Glutamatergic neuron (in vitro differentiated cells): ENCODE data around the gene RHOJ. TPM values are rescaled to one million over a fixed set of nuclear protein-coding genes. Genes with fewer than 3 reads are reported as not detected.
"Not testable (repeated sequence)": the region's sequence is repeated elsewhere in the genome, so short reads cannot be mapped to it uniquely, and the experiment has no call there.

ENCODE experiments used
- DNase-seq: peaks from one replicate; pipeline ENCODE4 v3.0.0; 2022
- H3K27ac Mint-ChIP-seq: one replicate; pipeline ENCODE4 v1.8.0; 2020; ENCODE audit warnings: mild to moderate bottlenecking, mixed read lengths, inconsistent platforms; ENCODE audit not compliant: unreplicated experiment
- H3K27me3 Mint-ChIP-seq: one replicate; pipeline ENCODE4 v1.8.0; 2020; ENCODE audit warnings: mild to moderate bottlenecking, moderate library complexity, mixed read lengths, inconsistent platforms; ENCODE audit not compliant: unreplicated experiment
- H3K36me3 Mint-ChIP-seq: one replicate; pipeline ENCODE4 v1.8.0; 2020; ENCODE audit warnings: mild to moderate bottlenecking, mixed read lengths, inconsistent platforms; ENCODE audit not compliant: unreplicated experiment
- H3K4me1 Mint-ChIP-seq: one replicate; pipeline ENCODE4 v1.8.0; 2020; ENCODE audit warnings: mild to moderate bottlenecking, low read depth, mixed read lengths, inconsistent platforms; ENCODE audit not compliant: unreplicated experiment
- H3K4me3 Mint-ChIP-seq: one replicate; pipeline ENCODE4 v1.8.0; 2020; ENCODE audit warnings: mild to moderate bottlenecking, mixed read lengths, inconsistent platforms; ENCODE audit not compliant: unreplicated experiment
- H3K9me3 Mint-ChIP-seq: one replicate; pipeline ENCODE4 v1.8.0; 2020; ENCODE audit warnings: mild to moderate bottlenecking, moderate library complexity, mixed read lengths, inconsistent platforms; ENCODE audit not compliant: unreplicated experiment
- total RNA-seq: library from RNA; stranded (reverse); fragmentation: NEBNext Ultra II Directional; extraction: Animal tissue kit (Norgen Biotek cat#: 25700); gene quantifications from one replicate; pipeline ENCODE4 v1.2.1, GENCODE V29; 2021; ENCODE audit not compliant: unreplicated experiment
- TF ChIP-seq, protein P1 (sequence below): fragments of 200-600 bp; sonication (generic); IDR thresholded peaks from one replicate; pipeline ENCODE4 v1.5.0; 2021; ENCODE audit not compliant: partially characterized antibody, unreplicated experiment

The RHOJ gene
- total RNA-seq, 1 donor from 2014 or later, result not detected

DNA sequence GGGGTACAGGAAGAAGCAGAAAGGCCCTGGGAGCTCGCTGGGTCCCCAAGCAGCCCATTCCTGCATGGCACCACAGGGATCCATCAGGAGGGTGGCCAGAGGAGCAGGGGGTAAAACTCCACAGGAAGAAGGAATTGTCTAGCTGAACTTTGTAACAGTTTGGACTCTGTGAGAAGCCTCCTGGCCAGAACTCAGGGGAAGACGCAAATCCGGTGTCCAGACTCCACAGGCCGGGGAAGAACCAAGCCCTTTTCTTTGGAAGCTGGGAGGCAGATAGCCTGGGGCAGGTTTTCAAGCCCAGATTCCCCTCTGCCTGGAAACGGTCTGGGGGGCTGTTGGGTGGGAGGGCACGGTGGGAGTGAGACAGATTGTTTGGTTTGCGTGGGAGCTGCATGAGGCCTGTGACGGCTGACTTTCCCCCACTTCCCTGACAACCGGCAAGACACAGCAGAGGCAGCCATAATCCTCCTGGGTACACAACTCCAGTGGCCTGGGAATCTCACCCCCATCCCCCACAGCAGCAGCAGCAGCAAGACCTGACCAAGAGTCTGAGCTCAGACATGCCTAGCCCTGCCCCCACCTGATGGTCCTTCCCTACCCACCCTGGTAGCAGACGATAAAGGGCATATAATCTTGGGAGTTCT, 97.8 kb downstream of the RHOJ start:
- no peaks in the 10 kb centered on the region for H3K9me3 Mint-ChIP-seq
- no peak overlapping the region for H3K27ac Mint-ChIP-seq
- no peaks in the 10 kb centered on the region for H3K36me3 Mint-ChIP-seq
- TF ChIP-seq, protein P1, sequence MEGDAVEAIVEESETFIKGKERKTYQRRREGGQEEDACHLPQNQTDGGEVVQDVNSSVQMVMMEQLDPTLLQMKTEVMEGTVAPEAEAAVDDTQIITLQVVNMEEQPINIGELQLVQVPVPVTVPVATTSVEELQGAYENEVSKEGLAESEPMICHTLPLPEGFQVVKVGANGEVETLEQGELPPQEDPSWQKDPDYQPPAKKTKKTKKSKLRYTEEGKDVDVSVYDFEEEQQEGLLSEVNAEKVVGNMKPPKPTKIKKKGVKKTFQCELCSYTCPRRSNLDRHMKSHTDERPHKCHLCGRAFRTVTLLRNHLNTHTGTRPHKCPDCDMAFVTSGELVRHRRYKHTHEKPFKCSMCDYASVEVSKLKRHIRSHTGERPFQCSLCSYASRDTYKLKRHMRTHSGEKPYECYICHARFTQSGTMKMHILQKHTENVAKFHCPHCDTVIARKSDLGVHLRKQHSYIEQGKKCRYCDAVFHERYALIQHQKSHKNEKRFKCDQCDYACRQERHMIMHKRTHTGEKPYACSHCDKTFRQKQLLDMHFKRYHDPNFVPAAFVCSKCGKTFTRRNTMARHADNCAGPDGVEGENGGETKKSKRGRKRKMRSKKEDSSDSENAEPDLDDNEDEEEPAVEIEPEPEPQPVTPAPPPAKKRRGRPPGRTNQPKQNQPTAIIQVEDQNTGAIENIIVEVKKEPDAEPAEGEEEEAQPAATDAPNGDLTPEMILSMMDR, result no peak
- H3K27me3 Mint-ChIP-seq, result peaks cover 2% of the 10 kb centered on the region
- no peak overlapping the region for H3K4me3 Mint-ChIP-seq
- H3K4me1 Mint-ChIP-seq, result no peaks in the 10 kb centered on the region
- no peak for DNase-seq

DNA sequence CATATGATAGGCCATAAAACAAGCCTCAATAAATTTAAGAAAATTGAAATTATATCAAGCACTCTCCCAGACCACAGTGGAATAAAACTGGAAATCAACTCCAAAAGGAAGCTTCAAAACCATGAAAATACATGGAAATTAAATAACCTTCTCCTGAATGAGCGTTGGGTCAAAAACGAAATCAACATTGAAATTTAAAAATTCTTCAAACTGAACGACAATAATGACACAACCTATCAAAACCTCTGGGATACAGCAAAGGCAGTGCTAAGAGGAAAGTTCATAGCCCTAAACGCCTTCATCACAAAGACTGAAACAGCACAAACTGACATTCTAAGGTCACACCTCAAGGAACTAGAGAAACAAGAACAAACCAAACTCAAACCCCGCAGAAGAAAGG, 100.2 kb downstream of the RHOJ start:
- H3K4me1 Mint-ChIP-seq, H3K27me3 Mint-ChIP-seq, H3K4me3 Mint-ChIP-seq, H3K36me3 Mint-ChIP-seq, DNase-seq, H3K27ac Mint-ChIP-seq, H3K9me3 Mint-ChIP-seq: not testable (repeated sequence)

DNA sequence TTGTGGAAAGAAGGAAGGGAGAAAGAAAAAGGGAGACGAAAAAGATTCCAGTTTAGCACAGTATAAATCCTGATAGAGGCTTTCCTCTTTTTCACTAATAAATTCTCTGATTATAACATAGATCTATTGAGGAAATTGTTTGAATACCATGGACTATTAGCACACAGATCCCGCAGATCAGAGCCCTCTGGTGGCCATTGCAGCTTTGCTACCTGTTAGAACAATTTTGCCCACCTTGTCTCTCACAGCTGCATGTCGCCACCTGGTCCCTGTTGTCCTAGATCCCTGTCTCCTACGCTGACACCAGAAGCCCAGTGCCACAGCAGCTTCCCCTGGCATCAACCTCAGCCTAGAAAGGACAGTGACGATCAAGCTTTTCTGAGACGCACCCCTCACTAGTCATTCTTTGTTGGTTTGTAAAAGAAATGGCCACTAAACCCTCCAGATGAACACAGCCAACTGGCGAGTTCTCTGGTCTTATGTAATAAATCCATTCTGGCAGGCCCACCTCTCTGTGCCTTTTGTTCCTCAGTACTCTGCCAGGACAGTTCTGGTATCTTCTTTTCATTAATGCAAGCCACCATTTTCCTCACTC, 104.6 kb downstream of the RHOJ start:
- Mint-ChIP-seq H3K27ac (no peak overlapping the region), H3K4me3 (no peak overlapping the region), H3K27me3 (peaks cover 2% of the 10 kb centered on the region), H3K9me3 (peaks cover 3% of the 10 kb centered on the region), H3K36me3 (no peaks in the 10 kb centered on the region), H3K4me1 (no peaks in the 10 kb centered on the region)
- TF ChIP-seq, protein P1, result peak; percentile 33
- no peak for DNase-seq

DNA sequence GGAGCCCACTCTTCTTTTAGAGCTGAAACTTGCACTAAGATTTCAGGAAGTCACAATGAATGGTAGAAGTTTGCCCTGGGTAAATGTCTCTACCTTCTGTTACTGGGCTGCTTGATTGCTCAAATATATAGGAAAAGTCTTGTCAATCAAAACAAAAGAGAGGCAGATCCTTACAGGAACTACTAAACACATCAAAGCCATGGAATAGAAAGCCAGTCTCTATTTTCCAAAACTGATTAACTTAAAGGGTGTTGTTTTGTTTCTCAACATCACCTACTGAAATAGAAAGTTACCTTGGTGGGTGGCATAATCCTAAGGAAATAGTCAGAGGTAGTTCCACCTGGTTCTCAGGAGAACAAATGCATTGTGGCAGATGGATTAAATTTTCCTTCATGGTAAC, 114.6 kb downstream of the RHOJ start, which contains the start of gene GPHB5:
GPHB5 (minus strand) TSS at position 101 of the 400 bp plus-strand sequence. CDS start 1,086 bp downstream, outside the sequence.
- no peak for DNase-seq
- TF ChIP-seq, protein P1, result no peak
- Mint-ChIP-seq H3K9me3 (no peaks in the 10 kb centered on the region), H3K4me3 (no peak within 1 kb of the TSS), H3K4me1 (no peaks in the 10 kb centered on the region), H3K36me3 (no peaks in the 10 kb centered on the region), H3K27ac (no peak within 1 kb of the TSS), H3K27me3 (no peaks in the 10 kb centered on the region)

DNA sequence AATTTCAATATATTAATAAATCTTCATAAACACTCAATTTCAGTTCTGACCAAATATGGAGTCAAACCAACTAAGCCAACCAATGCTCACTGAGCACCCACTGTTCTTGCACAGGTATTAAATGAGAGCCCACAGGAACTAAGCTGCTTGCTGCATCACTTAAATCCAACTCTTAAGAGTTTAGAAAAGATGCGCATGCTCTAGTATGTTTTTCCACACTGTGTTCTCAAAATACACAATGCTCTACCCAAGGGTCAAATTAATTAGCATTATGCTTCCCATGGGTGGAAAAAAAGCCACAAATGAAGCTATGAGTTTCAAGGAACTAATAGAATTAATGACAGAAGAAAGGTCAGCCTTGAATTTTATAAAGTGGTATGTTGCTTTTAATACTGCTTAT, 118.2 kb downstream of the RHOJ start:
- Mint-ChIP-seq H3K9me3 (no peaks in the 10 kb centered on the region), H3K27ac (no peak overlapping the region), H3K27me3 (no peaks in the 10 kb centered on the region), H3K4me1 (no peaks in the 10 kb centered on the region), H3K36me3 (no peaks in the 10 kb centered on the region), H3K4me3 (no peak overlapping the region)
- DNase-seq, result no peak
- TF ChIP-seq, protein P1, result no peak
